Measurements from ENCODE around the gene PTK6. TPM values are rescaled to one million over a fixed set of nuclear protein-coding genes. Genes with fewer than 3 reads are reported as not detected.

Gene PTK6
- total and polyA plus RNA-seq, 3 donors from 2014 or later = 0.26 to 0.37 TPM; not detected in 1

DNA sequence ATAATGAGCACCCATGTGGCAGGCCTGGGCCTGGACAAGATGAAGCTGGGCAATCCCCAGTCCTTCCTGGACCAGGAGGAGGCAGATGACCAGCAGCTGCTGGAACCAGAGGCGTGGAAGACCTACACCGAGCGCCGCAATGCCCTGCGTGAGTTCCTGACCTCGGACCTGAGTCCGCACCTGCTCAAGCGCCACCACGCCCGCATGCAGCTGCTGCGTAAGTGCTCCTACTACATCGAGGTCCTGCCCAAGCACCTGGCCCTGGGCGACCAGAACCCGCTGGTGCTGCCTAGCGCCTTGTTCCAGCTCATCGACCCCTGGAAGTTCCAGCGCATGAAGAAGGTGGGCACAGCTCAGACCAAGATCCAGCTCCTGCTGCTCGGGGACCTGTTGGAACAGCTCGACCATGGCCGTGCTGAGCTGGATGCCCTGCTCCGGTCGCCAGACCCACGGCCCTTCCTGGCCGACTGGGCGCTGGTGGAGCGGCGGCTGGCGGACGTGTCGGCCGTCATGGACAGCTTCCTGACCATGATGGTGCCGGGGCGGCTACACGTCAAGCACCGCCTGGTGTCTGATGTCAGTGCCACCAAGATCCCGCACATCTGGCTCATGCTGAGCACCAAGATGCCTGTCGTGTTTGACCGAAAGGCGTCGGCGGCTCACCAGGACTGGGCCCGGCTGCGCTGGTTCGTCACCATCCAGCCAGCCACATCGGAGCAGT lies 18.6 kb upstream of the PTK6 start:
- TF ChIP-seq, protein P1, sequence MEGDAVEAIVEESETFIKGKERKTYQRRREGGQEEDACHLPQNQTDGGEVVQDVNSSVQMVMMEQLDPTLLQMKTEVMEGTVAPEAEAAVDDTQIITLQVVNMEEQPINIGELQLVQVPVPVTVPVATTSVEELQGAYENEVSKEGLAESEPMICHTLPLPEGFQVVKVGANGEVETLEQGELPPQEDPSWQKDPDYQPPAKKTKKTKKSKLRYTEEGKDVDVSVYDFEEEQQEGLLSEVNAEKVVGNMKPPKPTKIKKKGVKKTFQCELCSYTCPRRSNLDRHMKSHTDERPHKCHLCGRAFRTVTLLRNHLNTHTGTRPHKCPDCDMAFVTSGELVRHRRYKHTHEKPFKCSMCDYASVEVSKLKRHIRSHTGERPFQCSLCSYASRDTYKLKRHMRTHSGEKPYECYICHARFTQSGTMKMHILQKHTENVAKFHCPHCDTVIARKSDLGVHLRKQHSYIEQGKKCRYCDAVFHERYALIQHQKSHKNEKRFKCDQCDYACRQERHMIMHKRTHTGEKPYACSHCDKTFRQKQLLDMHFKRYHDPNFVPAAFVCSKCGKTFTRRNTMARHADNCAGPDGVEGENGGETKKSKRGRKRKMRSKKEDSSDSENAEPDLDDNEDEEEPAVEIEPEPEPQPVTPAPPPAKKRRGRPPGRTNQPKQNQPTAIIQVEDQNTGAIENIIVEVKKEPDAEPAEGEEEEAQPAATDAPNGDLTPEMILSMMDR (IDR thresholded peaks at IDR 0.05) = no peak
- no peak for TF ChIP-seq POLR2A (IDR thresholded peaks at IDR 0.05)
- no peak for DNase-seq
- H3K36me3 ChIP-seq (ENCODE audit: low read depth, missing control alignments) = no peaks in the 10 kb centered on the region
- H3K27ac ChIP-seq = no peak overlapping the region
- peaks cover 6% of the 10 kb centered on the region for H3K4me1 ChIP-seq
- intact Hi-C loops (cut with DNase I; ENCODE audit: low total_unique reads) = no loop called here
- no peaks in the 10 kb centered on the region for H3K27me3 ChIP-seq
- H3K4me3 ChIP-seq = no peak overlapping the region
- no peaks in the 10 kb centered on the region for H3K9me3 ChIP-seq
- 96 to 100% methylated on average over 3 to 45 of the region's 45 CpGs for WGBS, 2 donors

DNA sequence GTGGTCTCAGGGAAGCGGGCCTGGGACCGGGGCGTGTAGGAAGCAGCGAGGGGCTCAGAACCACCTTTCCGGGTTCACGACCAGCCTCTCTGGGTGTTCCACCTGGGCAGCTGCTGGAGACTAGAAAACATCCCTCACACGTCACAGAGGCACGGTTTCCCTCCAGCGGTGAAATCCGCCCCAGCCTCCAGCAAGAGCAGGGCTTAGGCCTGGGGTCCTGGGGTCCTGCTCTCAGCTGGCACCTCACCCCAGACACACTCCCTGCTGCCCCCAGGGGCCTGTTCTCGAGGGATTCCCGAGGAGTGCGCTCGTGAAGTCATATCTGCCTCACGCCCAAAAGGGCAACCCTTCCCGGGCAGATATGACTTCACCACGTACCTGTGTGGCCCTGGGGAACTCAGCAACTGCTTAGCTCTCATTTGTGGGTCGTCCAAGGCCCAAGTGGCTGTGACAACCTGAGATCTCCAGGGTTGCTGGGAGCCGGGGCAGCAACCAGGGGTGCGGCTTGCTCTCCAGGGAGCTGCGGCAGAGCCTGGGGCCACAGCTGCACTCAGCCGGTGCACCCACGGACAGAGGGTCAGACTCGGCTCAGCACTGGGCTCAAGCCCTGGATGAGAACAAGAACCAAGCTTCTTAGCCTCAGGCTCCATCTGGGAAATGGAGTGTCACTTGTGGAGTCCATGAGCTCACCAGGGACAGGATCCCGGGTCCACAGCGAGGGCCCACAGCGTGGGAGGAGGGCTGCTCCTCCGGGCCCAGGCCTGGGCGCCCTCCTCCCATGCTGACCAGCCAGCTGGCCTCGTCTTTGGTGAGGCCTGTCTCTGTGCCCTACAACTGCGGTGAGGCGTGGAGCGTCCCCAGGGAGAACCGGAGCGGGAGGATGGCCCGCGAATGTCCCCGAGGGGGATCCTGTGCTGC lies 17.4 kb upstream of the PTK6 start:
- H3K9me3 ChIP-seq = no peaks in the 10 kb centered on the region
- intact Hi-C loops (cut with DNase I; ENCODE audit: low total_unique reads) = no loop called here
- H3K4me1 ChIP-seq = peaks cover 6% of the 10 kb centered on the region
- peak overlapping the region in 1 of 2 donors; percentile 40 for H3K27ac ChIP-seq
- H3K4me3 ChIP-seq = peak overlapping the region in 1 of 2 donors; percentile 63
- no peaks in the 10 kb centered on the region for H3K27me3 ChIP-seq
- TF ChIP-seq, protein P1 (IDR thresholded peaks at IDR 0.05) = no peak
- no peak for TF ChIP-seq POLR2A (IDR thresholded peaks at IDR 0.05)
- no peak for DNase-seq
- WGBS, 2 donors = 62 to 68% methylated on average over 11 to 38 of the region's 38 CpGs
- H3K36me3 ChIP-seq (ENCODE audit: low read depth, missing control alignments) = no peaks in the 10 kb centered on the region

DNA sequence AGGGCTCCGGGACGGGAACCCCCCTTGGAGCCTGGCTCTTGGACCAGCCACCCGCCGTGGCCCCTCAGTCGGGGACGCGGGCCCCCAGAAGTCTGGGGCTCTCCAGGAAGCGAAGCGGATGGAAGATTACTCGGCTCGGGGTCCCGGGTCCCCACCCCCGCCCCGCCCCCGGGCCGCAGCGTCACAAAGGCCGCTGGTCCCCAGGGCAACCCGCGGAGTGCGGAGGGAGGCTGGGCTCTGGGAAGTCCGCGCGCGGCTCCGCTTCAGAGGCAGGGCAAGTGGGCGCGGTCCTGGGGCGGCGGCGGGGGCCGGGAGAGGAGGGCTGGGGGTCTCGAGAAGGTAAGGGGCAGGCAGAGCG lies 16.7 kb upstream of the PTK6 start, which contains the start of gene FNDC11:
TSS of gene FNDC11 (plus strand) at position 227 of the 358 bp plus-strand sequence. CDS start 1,505 bp downstream, outside the sequence.
- peaks cover 6% of the 10 kb centered on the region for H3K4me1 ChIP-seq
- DNase-seq = peak; percentile 41
- H3K27me3 ChIP-seq = no peaks in the 10 kb centered on the region
- WGBS, 2 donors = 0 to 10% methylated on average over 5 to 21 of the region's 34 CpGs
- H3K9me3 ChIP-seq = no peaks in the 10 kb centered on the region
- peak within 1 kb of the TSS in 1 of 2 donors; percentile 40 for H3K27ac ChIP-seq
- H3K36me3 ChIP-seq (ENCODE audit: low read depth, missing control alignments) = no peaks in the 10 kb centered on the region
- TF ChIP-seq, protein P1 (IDR thresholded peaks at IDR 0.05) = no peak
- no peak for TF ChIP-seq POLR2A (IDR thresholded peaks at IDR 0.05)
- intact Hi-C loops (cut with DNase I; ENCODE audit: low total_unique reads) = no loop called here
- H3K4me3 ChIP-seq = peak within 1 kb of the TSS; percentile 32 to 63

DNA sequence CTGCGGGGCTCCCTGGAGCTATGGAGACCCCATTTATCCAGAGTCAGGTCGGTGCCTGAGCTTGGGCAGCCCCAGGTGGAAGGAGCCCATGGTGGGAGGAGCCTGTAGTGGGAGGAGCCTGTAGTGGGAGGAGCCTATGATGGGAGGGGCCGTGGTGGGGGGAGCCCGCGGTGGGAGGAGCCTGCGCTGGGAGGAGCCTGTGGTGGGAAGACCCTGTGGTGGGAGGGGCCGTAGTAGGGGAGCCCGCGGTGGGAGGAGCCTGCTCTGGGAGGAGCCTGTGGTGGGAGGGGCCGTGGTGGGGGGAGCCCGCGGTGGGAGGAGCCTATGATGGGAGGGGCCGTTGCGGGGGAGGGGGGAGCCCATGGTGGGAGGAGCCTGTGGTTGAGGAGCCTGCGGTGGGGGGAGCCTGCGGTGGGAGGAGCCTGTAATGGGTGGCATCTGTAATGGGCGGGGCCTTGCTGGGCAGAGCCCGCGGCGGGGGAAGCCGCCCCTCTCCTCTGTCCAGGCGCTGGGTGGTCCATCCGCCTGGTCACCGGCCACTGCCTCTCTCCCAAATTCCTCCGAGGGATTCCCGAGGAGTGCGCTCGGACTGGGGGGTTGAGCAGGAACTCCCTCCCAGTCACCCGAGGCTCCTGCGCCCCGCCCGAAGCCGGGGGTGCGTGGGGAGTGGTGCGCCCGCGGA lies 16.2 kb upstream of the PTK6 start:
- Histone ChIP-seq H3K4me1 (peaks cover 6% of the 10 kb centered on the region), H3K9me3 (no peaks in the 10 kb centered on the region), H3K27me3 (no peaks in the 10 kb centered on the region), H3K27ac (peak overlapping the region in 1 of 2 donors; percentile 40), H3K36me3 (ENCODE audit: low read depth, missing control alignments) (no peaks in the 10 kb centered on the region), H3K4me3 (peak overlapping the region; percentile 32 to 63)
- intact Hi-C loops (cut with DNase I; ENCODE audit: low total_unique reads) = no loop called here
- TF ChIP-seq, protein P1 (IDR thresholded peaks at IDR 0.05) = no peak
- no peak for TF ChIP-seq POLR2A (IDR thresholded peaks at IDR 0.05)
- WGBS, 2 donors = 3 to 6% methylated on average over 16 to 36 of the region's 37 CpGs
- DNase-seq = peak; percentile 84

All from testis (tissue), 3 donors.